ENCODE data around the gene CTNNA1.

DNA sequence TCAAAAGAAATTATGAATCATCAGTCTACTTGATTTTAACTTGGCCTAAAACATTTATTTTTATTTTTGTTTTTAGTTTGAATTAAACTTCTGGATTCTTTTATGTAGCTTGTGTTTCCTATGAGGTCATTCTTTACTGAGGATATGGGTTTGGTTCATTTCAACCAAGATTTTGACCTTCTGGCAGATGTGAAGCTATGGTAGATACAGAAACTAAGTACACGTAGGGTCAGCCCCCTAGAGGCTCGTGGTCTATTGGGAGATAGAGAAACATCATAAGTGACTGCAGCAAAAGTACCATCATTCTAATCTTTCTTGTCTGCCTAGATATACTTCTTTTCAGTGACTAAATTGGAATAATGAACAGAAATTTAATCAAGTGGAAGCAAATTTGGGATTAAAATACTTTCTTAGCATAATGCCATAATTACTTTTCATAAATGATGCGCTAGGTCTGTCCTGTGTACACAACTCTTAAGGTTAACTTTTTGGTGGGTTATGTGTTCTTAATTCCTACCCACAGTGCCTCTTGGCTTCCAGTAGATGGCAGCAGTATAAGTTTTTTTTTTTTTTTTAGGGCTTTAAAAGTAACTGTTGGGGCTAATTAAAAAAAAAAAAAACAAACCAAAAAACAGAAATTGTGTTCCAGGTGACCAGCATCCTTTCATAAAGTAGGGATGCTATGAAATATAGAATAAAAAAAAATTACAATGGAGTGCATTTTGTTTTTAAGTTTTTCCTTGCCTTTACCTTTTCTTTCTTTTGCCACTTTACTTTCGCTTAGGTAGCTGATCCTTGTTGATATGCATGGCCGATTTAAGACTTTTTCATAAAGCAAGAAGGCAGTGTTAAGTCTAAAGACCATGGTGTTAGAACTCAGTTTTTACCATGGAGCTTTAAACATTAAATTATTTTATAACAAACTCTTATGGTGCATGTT is 72.0 kb downstream of the CTNNA1 start:
- TF ChIP-seq, protein P1, sequence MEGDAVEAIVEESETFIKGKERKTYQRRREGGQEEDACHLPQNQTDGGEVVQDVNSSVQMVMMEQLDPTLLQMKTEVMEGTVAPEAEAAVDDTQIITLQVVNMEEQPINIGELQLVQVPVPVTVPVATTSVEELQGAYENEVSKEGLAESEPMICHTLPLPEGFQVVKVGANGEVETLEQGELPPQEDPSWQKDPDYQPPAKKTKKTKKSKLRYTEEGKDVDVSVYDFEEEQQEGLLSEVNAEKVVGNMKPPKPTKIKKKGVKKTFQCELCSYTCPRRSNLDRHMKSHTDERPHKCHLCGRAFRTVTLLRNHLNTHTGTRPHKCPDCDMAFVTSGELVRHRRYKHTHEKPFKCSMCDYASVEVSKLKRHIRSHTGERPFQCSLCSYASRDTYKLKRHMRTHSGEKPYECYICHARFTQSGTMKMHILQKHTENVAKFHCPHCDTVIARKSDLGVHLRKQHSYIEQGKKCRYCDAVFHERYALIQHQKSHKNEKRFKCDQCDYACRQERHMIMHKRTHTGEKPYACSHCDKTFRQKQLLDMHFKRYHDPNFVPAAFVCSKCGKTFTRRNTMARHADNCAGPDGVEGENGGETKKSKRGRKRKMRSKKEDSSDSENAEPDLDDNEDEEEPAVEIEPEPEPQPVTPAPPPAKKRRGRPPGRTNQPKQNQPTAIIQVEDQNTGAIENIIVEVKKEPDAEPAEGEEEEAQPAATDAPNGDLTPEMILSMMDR (IDR thresholded peaks at IDR 0.05) = peak in 4 of 6 experiments; percentile 33 to 60 (median 43)
- no peak for TF ChIP-seq POLR2A (IDR thresholded peaks at IDR 0.05)

Data from thyroid gland (tissue), 4 donors.